Fibroblast of upper back skin (primary cell): ENCODE results near the gene CEACAM3.
A peak's percentile ranks its signal among the peaks of the same experiment; 100 is the strongest.

ENCODE experiments used
- DNase-seq: peaks from one replicate; pipeline ENCODE4 v3.0.0-alpha.2; 2013

Gene CEACAM3

DNA sequence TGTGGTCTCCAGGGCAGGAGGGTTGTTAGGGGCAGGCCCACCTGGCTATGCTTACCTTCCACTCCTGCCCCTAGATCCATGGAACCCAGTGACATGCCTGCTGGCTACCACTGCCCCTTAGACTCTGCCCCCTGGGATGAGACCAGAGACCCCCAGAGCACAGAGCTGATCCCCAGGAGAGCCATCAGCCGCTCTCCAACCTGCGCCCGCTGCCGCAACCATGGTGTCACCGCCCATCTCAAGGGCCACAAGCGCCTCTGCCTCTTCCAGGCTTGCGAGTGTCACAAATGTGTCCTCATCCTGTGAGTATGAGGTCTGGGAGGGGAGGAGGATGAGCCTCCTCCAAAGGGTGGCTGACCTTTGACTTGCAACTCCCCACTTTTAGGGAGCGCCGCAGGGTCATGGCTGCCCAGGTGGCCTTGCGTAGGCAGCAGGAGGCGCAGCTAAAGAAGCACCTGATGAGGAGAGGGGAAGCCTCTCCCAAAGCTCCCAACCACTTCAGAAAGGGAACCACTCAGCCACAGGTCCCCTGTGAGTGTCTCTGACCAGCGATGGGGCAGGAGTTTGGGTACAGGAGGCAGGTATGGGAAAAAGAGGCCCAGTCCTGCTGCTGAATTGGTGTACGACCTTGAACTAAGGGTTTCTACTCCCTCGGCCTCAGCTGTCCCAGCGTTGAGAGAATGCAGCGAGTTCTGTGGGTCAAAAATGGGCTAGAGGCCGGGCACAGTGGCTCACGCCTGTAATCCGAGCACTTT is 51.1 kb downstream of the CEACAM3 start:
- DNase-seq = no peak

- DNase-seq = no peak
Measured at GRCh38 chr19:41848666-41849065, 52.3 kb downstream of the CEACAM3 start.

DNA sequence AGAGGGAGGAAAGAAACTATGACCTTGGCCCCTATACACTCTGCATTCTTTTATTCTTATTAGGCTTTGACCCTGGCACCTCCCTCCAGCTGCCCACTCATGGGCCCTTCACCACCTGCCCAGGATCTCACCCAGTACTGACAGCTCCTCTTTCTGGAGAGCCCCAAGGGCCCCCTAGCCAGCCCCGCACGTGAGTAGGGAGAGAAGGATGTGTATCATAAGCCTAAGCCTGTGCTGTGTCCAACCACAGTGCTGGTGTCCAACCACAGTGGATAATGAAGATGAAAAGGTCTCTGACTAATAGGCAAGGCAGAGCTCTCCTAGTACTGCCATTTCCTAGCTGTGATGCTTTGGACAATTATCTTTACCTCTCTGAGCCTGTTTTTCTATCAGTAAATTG is 52.7 kb downstream of the CEACAM3 start:
- DNase-seq = no peak

DNA sequence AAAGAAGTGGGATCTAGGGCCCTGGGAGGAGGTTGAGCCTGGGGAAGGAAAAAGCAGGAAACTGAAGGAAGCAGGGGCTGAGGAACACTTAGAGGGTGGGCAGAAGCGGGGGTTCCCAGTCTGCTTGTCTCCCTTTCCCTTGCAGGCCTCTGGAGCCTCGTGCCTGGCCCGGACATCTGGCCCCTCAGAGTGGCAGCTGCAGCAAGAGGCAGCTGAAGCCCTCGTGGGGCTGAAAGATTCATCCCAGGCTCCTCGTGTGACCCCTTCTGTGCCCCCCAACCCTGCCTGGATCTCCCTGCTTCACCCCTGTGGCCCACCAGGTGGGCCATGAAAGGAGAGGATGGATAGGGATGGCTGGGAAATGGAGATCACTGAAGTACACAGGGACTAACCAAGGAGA is 54.0 kb downstream of the CEACAM3 start:
- no peak for DNase-seq

- no peak for DNase-seq
Measured at GRCh38 chr19:41851456-41851855, 55.1 kb downstream of the CEACAM3 start.

DNA sequence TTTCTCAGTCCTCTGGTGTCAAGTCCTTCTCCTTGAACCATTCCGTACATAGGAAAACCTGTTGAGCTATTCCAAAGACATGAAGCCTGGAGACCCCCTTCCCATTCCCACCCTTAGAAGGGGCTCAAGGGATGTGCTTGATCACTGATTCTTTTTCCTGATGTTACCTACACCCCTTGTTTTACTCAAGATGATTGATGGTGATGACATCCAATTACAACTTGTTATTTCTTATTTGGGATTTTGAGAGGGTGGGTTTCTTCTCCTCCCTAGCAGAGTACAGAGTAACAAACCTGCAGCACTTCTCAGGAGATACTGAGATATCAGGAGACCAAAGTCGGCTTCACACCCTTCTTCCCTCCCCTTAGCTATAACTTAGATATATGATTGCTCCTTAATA is 57.0 kb downstream of the CEACAM3 start:
- no peak for DNase-seq

GRCh38 chr19:41853768-41854167 is 57.4 kb downstream of the CEACAM3 start:
- no peak for DNase-seq

GRCh38 chr19:41859213-41859617 is 62.8 kb downstream of the CEACAM3 start:
- DNase-seq = no peak

DNA sequence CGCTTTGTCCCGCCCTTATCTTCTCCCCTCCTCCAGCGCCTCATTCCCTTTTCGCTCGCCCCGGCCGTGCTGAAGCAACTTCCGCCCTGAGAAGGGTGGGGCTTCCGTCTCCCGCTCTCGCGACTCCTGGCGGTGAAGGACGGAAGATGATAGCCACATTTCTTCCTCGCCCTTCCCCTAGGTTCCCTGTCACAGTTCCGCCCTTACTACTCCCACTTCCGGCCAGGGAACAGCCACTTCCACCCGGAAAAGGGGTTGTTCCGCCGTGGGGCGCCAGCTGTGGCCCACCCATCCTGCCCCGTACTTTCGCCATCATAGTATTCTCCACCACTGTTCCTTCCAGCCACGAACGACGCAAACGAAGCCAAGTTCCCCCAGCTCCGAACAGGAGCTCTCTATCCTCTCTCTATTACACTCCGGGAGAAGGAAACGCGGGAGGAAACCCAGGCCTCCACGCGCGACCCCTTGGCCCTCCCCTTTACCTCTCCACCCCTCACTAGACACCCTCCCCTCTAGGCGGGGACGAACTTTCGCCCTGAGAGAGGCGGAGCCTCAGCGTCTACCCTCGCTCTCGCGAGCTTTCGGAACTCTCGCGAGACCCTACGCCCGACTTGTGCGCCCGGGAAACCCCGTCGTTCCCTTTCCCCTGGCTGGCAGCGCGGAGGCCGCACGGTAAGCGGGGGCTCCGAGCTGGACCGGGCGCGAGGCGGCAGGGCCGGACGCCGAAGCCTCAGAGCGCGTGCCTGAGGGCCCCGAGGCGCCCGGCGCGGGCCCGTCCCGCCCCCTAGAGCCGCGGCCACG is 63.4 kb downstream of the CEACAM3 start, which contains the start of gene RPS19:
RPS19 (plus strand) TSS at position 638 of the 801 bp plus-strand sequence. CDS start 520 bp downstream, outside the sequence.
- DNase-seq = peak; percentile 99

DNA sequence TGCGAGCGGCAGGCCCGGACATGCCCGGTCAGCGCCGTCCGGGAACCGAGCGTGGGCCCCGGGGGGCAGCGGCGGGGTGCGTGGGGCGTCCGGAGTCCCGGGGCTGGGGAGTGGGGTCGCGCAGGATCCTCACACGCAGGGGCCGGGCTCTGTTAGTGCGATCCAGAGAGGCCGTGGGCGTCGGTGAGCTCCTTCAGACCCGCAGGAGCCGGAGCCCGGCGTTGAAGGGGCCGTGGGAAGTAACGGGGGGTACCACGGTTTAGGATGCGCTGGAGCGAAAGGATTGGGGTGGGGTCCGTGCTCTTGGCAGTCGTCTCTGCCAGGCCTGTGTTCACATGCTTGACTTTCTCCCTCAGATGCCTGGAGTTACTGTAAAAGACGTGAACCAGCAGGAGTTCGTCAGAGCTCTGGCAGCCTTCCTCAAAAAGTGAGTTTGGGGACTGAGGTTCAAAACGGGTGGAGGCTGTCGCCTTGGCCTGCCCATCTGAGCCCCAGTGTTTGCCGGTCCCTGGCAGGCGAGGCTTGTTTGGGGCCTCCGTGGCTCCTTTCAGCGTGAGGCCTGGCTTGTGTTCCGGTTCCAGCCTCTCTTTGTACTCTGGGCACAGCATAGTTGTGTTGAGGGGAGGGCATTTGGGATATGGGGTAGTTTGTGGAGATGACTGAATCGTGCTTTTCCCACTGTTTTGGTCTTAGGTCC is 64.2 kb downstream of the CEACAM3 start:
- DNase-seq = no peak
